ENCODE results near the gene DICER1. TPM values are rescaled to one million over a fixed set of nuclear protein-coding genes. Genes with fewer than 3 reads are reported as not detected.
A peak's percentile ranks its signal among the peaks of the same experiment; 100 is the strongest.

Gene DICER1
- total RNA-seq, 1 experiment from 2014 or later, result 62.0 TPM

- ChIA-PET CTCF (interaction anchor here (1.2 kb wide), 1 partner anchor 336 kb away, joined by 6 read pairs; no protein-coding TSS in a partner anchor), POLR2A (no interaction called here)
- TF ChIP-seq ARID4B (CRISPR knock-in tag; IDR thresholded peaks at IDR 0.05; ENCODE audit: borderline replicate concordance), result no peak
- TF ChIP-seq OVOL2 (CRISPR knock-in tag; IDR thresholded peaks at IDR 0.05; ENCODE audit: borderline replicate concordance), result no peak
- no peak for TF ChIP-seq SMAD4 (CRISPR knock-in tag; IDR thresholded peaks at IDR 0.05)
- no peak for TF ChIP-seq NFE2L1 (CRISPR knock-in tag; IDR thresholded peaks at IDR 0.05)
- TF ChIP-seq ZNF416 (CRISPR knock-in tag; IDR thresholded peaks at IDR 0.05), result no peak
- no peak for TF ChIP-seq ZNF138 (CRISPR knock-in tag; conservative IDR thresholded peaks at IDR 0.05)
- peak; percentile 62; the same call in 1 of the 2 replicates for TF ChIP-seq ZNF263 (CRISPR knock-in tag; IDR thresholded peaks at IDR 0.05; ENCODE audit: low read depth)
- TF ChIP-seq E2F4 (CRISPR knock-in tag; IDR thresholded peaks at IDR 0.05; ENCODE audit: borderline replicate concordance, low read depth), result no peak
- Mint-ChIP-seq H3K27me3 (ENCODE audit: low read depth) (no peaks in the 10 kb centered on the region), H3K4me1 (peaks cover 18% of the 10 kb centered on the region), H3K4me3 (no peak overlapping the region), H3K36me3 (peaks cover 25% of the 10 kb centered on the region), H3K27ac (peak overlapping the region; percentile 16), H3K9me3 (no peaks in the 10 kb centered on the region)
- ATAC-seq (peak; percentile 77), DNase-seq (ENCODE audit: low spot score) (no peak)
These were observed 61.3 kb downstream of the DICER1 start for GRCh38 chr14:95095996-95096395.

- DNase-seq (ENCODE audit: low spot score), result no peak
- Mint-ChIP-seq H3K4me1 (peaks cover 21% of the 10 kb centered on the region), H3K9me3 (no peaks in the 10 kb centered on the region), H3K4me3 (no peak overlapping the region), H3K36me3 (peaks cover 47% of the 10 kb centered on the region), H3K27ac (no peak overlapping the region), H3K27me3 (ENCODE audit: low read depth) (no peaks in the 10 kb centered on the region)
- TF ChIP-seq SMAD3 (CRISPR knock-in tag; IDR thresholded peaks at IDR 0.05; ENCODE audit: borderline replicate concordance) (no peak), PRDM15 (CRISPR knock-in tag; IDR thresholded peaks at IDR 0.05) (no peak), TEAD1 (CRISPR knock-in tag; IDR thresholded peaks at IDR 0.05) (no peak), JUN (CRISPR knock-in tag; IDR thresholded peaks at IDR 0.05) (no peak), OVOL2 (CRISPR knock-in tag; IDR thresholded peaks at IDR 0.05; ENCODE audit: borderline replicate concordance) (no peak), ARID4B (CRISPR knock-in tag; IDR thresholded peaks at IDR 0.05; ENCODE audit: borderline replicate concordance) (no peak), FOXK1 (CRISPR knock-in tag; IDR thresholded peaks at IDR 0.05) (no peak), GTF2I (CRISPR knock-in tag; conservative IDR thresholded peaks at IDR 0.05) (no peak), MLX (CRISPR knock-in tag; IDR thresholded peaks at IDR 0.05) (no peak)
- ChIA-PET CTCF (no interaction called here), POLR2A (no interaction called here)
- no peak for ATAC-seq
These were observed 64.6 kb downstream of the DICER1 start for GRCh38 chr14:95092723-95093122.
